ENCODE measurements around the gene GALK2.

The GALK2 gene

DNA sequence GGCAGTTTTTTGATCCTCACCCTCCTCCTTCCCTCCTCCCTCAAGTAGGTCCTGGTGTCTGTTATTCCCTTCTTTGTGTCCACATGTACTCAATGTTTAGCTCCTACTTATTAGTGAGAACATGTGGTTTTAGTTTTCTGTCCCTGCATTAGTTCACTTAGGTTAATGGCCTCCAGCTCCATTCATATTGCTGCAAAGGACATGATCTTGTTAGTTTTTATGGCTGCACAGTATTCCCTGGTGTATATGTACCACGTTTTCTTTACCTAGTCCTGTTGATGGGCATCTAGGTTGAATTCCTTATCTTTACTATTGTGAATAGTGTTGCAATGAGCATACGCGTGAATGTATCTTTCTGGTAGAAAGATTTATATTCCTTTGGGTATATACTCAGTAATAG lies 191.3 kb downstream of the GALK2 start:
- H4K20me1 ChIP-seq (ENCODE audit: insufficient read depth, low read length): no peaks in the 10 kb centered on the region
- H3K36me3 ChIP-seq (replicated peaks; ENCODE audit: insufficient read depth, low read length): no peaks in the 10 kb centered on the region
- H3K4me3 ChIP-seq (ENCODE audit: low read length): no peak overlapping the region
- no peak overlapping the region for H3K4me2 ChIP-seq (ENCODE audit: low read depth, low read length)
- no peak overlapping the region for H3K9ac ChIP-seq (ENCODE audit: low read length)
- no peaks in the 10 kb centered on the region for H3K27me3 ChIP-seq (replicated peaks; ENCODE audit: insufficient read depth, low read length)
- no peaks in the 10 kb centered on the region for H3K9me2 ChIP-seq (replicated peaks; ENCODE audit: insufficient read depth, low read length)
- H3K9me3 ChIP-seq (replicated peaks; ENCODE audit: insufficient read depth, low read length): no peaks in the 10 kb centered on the region
- no peak overlapping the region for H3K27ac ChIP-seq (ENCODE audit: low read length)
- no peaks in the 10 kb centered on the region for H3K4me1 ChIP-seq (ENCODE audit: low read length)
- no peak for DNase-seq
- H3K79me2 ChIP-seq (ENCODE audit: low read length): no peaks in the 10 kb centered on the region
- H2AFZ ChIP-seq (ENCODE audit: low read length): no peak overlapping the region
- TF ChIP-seq EZH2 (optimal IDR thresholded peaks at IDR 0.05; ENCODE audit: low read depth, low read length): no peak
- TF ChIP-seq EZH2phosphoT487 (IDR thresholded peaks at IDR 0.05; ENCODE audit: low read length): no peak
- no peak for TF ChIP-seq CTCF (IDR thresholded peaks at IDR 0.05; ENCODE audit: low read length)
- H3F3A ChIP-seq (ENCODE audit: insufficient read depth, low read length): no peaks in the 10 kb centered on the region

- H3K9me2 ChIP-seq (replicated peaks; ENCODE audit: insufficient read depth, low read length): no peaks in the 10 kb centered on the region
- no peaks in the 10 kb centered on the region for H3K27me3 ChIP-seq (replicated peaks; ENCODE audit: insufficient read depth, low read length)
- H3K36me3 ChIP-seq (replicated peaks; ENCODE audit: insufficient read depth, low read length): no peaks in the 10 kb centered on the region
- H3K4me3 ChIP-seq (ENCODE audit: low read length): no peak overlapping the region
- no peaks in the 10 kb centered on the region for H3K9me3 ChIP-seq (replicated peaks; ENCODE audit: insufficient read depth, low read length)
- TF ChIP-seq EZH2 (optimal IDR thresholded peaks at IDR 0.05; ENCODE audit: low read depth, low read length): no peak
- TF ChIP-seq EZH2phosphoT487 (IDR thresholded peaks at IDR 0.05; ENCODE audit: low read length): no peak
- TF ChIP-seq CTCF (IDR thresholded peaks at IDR 0.05; ENCODE audit: low read length): no peak
- H3F3A ChIP-seq (ENCODE audit: insufficient read depth, low read length): no peaks in the 10 kb centered on the region
- no peak for DNase-seq
- no peak overlapping the region for H3K27ac ChIP-seq (ENCODE audit: low read length)
- no peaks in the 10 kb centered on the region for H3K79me2 ChIP-seq (ENCODE audit: low read length)
- H2AFZ ChIP-seq (ENCODE audit: low read length): no peak overlapping the region
- no peak overlapping the region for H3K9ac ChIP-seq (ENCODE audit: low read length)
- no peaks in the 10 kb centered on the region for H4K20me1 ChIP-seq (ENCODE audit: insufficient read depth, low read length)
- H3K4me1 ChIP-seq (ENCODE audit: low read length): no peaks in the 10 kb centered on the region
- H3K4me2 ChIP-seq (ENCODE audit: low read depth, low read length): no peak overlapping the region
These were observed 196.4 kb downstream of the GALK2 start for GRCh38 chr15:49366496-49366895.

DNA sequence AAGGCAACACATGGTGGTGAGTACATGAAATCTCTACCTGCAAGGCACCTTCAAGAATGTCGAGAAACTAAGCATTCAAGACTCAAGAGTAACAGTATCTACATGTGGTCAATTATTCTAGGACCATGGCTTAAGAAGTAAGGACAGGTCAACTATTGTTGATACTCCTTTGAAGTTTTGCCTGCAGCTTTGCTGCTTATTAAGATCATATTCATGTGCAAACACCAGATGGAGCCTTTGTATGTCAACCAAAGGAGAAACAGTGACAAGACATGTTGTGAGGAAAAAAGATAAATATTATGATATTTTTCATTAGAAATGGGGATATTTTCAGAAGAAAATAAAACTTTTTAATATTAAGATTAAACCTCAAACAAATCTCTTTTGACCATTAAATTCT lies 200.7 kb downstream of the GALK2 start:
- H3K4me3 ChIP-seq (ENCODE audit: low read length): no peak overlapping the region
- peak; percentile 15 for DNase-seq

More for the DNA sequence above, 200.7 kb downstream of the GALK2 start:
- Histone ChIP-seq H3K4me2 (ENCODE audit: low read depth, low read length) (no peak overlapping the region), H3F3A (ENCODE audit: insufficient read depth, low read length) (no peaks in the 10 kb centered on the region), H3K27me3 (replicated peaks; ENCODE audit: insufficient read depth, low read length) (no peaks in the 10 kb centered on the region), H3K9ac (ENCODE audit: low read length) (no peak overlapping the region), H3K9me3 (replicated peaks; ENCODE audit: insufficient read depth, low read length) (no peaks in the 10 kb centered on the region), H4K20me1 (ENCODE audit: insufficient read depth, low read length) (no peaks in the 10 kb centered on the region), H3K4me1 (ENCODE audit: low read length) (no peaks in the 10 kb centered on the region), H3K27ac (ENCODE audit: low read length) (no peak overlapping the region), H3K36me3 (replicated peaks; ENCODE audit: insufficient read depth, low read length) (no peaks in the 10 kb centered on the region), H3K79me2 (ENCODE audit: low read length) (no peaks in the 10 kb centered on the region), H3K9me2 (replicated peaks; ENCODE audit: insufficient read depth, low read length) (no peaks in the 10 kb centered on the region), H2AFZ (ENCODE audit: low read length) (no peak overlapping the region)
- TF ChIP-seq EZH2phosphoT487 (IDR thresholded peaks at IDR 0.05; ENCODE audit: low read length) (no peak), CTCF (IDR thresholded peaks at IDR 0.05; ENCODE audit: low read length) (peak; percentile 32; the same call in 1 of the 2 replicates), EZH2 (optimal IDR thresholded peaks at IDR 0.05; ENCODE audit: low read depth, low read length) (no peak)

All from MM.1S (cell line).